ENCODE results near the gene INO80D.

DNA sequence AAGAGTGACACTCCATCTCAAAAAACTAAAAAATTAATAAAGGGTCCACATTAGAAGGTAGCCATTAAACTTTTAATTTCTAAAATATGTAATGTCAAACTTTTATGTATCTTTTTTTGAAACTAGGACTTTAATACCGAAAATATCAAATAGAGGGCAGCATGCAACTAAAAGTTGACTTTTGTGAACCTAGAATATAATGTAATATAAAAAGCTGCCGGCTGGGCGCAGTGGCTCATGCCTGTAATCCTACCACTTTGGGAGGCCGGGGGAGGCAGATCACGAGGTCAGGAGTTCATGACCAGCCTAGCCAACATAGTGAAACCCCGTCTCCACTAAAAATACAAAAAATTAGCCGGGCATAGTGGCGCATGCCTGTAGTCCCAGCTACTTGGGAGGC is 62.8 kb downstream of the INO80D start:
- TF ChIP-seq, protein P1, sequence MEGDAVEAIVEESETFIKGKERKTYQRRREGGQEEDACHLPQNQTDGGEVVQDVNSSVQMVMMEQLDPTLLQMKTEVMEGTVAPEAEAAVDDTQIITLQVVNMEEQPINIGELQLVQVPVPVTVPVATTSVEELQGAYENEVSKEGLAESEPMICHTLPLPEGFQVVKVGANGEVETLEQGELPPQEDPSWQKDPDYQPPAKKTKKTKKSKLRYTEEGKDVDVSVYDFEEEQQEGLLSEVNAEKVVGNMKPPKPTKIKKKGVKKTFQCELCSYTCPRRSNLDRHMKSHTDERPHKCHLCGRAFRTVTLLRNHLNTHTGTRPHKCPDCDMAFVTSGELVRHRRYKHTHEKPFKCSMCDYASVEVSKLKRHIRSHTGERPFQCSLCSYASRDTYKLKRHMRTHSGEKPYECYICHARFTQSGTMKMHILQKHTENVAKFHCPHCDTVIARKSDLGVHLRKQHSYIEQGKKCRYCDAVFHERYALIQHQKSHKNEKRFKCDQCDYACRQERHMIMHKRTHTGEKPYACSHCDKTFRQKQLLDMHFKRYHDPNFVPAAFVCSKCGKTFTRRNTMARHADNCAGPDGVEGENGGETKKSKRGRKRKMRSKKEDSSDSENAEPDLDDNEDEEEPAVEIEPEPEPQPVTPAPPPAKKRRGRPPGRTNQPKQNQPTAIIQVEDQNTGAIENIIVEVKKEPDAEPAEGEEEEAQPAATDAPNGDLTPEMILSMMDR (IDR thresholded peaks at IDR 0.05): no peak
- TF ChIP-seq EP300 (IDR thresholded peaks at IDR 0.05) (no peak), POLR2A (IDR thresholded peaks at IDR 0.05) (no peak), POLR2AphosphoS5 (IDR thresholded peaks at IDR 0.05) (no peak)

Data from stomach (tissue), 4 donors.